ENCODE results near the gene TTC21B.
"Not testable (repeated sequence)": the region's sequence is repeated elsewhere in the genome, so short reads cannot be mapped to it uniquely, and the experiment has no call there.

Gene TTC21B

GRCh38 chr2:165953655-165954606 lies at the start of gene TTC21B:
Gene TTC21B (minus strand): TSS chr2:165953776. CDS start chr2:165953705, 71 bp downstream.
- DNase-seq (ENCODE audit: low spot score), result peak; percentile 83
- FAIRE-seq, result peak; percentile 83

- FAIRE-seq (no peak), DNase-seq (ENCODE audit: low spot score) (no peak)
Measured at GRCh38 chr2:166000401-166000800, 46.8 kb upstream of the TTC21B start.

- FAIRE-seq, result no peak
- no peak for DNase-seq (ENCODE audit: low spot score)
Measured at GRCh38 chr2:165990846-165991245, 37.3 kb upstream of the TTC21B start.

- no peak for DNase-seq (ENCODE audit: low spot score)
- no peak for FAIRE-seq
Measured at GRCh38 chr2:165989851-165990250, 36.3 kb upstream of the TTC21B start.

- FAIRE-seq (no peak), DNase-seq (ENCODE audit: low spot score) (no peak)
Measured at GRCh38 chr2:165985120-165985519, 31.5 kb upstream of the TTC21B start.

GRCh38 chr2:165972161-165972560 lies 18.6 kb upstream of the TTC21B start:
- not testable (repeated sequence) for DNase-seq (ENCODE audit: low spot score); FAIRE-seq

GRCh38 chr2:165970663-165971062 lies 17.1 kb upstream of the TTC21B start:
- FAIRE-seq (no peak), DNase-seq (ENCODE audit: low spot score) (no peak)

- DNase-seq (ENCODE audit: low spot score), result no peak
- no peak for FAIRE-seq
Measured at GRCh38 chr2:165969227-165969626, 15.7 kb upstream of the TTC21B start.

- DNase-seq (ENCODE audit: low spot score) (no peak), FAIRE-seq (no peak)
Measured at GRCh38 chr2:165967746-165968145, 14.2 kb upstream of the TTC21B start.

GRCh38 chr2:165961818-165962217 lies 8.2 kb upstream of the TTC21B start:
- no peak for DNase-seq (ENCODE audit: low spot score)
- FAIRE-seq, result no peak

GRCh38 chr2:165959371-165959770 lies 5.8 kb upstream of the TTC21B start:
- no peak for FAIRE-seq
- DNase-seq (ENCODE audit: low spot score), result no peak

- FAIRE-seq (peak; percentile 63), DNase-seq (ENCODE audit: low spot score) (no peak)
Measured at GRCh38 chr2:165958313-165958960, 4.9 kb upstream of the TTC21B start.

GRCh38 chr2:165957030-165957675 lies 3.6 kb upstream of the TTC21B start:
- no peak for DNase-seq (ENCODE audit: low spot score)
- FAIRE-seq, result no peak

GRCh38 chr2:165953306-165953654 lies 296 bp downstream of the TTC21B start:
- FAIRE-seq (no peak), DNase-seq (ENCODE audit: low spot score) (no peak)

- DNase-seq (ENCODE audit: low spot score) (no peak), FAIRE-seq (peak; percentile 7)
Measured at GRCh38 chr2:165952741-165953211, 800 bp downstream of the TTC21B start.

- no peak for FAIRE-seq
- DNase-seq (ENCODE audit: low spot score), result no peak
Measured at GRCh38 chr2:165952085-165952484, 1.5 kb downstream of the TTC21B start.

- FAIRE-seq, result no peak
- DNase-seq (ENCODE audit: low spot score), result no peak
Measured at GRCh38 chr2:165950438-165950837, 3.1 kb downstream of the TTC21B start.

- FAIRE-seq (no peak), DNase-seq (ENCODE audit: low spot score) (no peak)
Measured at GRCh38 chr2:165941827-165942226, 11.7 kb downstream of the TTC21B start.

GRCh38 chr2:165938237-165938636 lies 15.3 kb downstream of the TTC21B start:
- DNase-seq (ENCODE audit: low spot score), result no peak
- FAIRE-seq, result no peak

GRCh38 chr2:165933211-165933910 lies 20.2 kb downstream of the TTC21B start:
- FAIRE-seq (peak; percentile 72), DNase-seq (ENCODE audit: low spot score) (no peak)

GRCh38 chr2:165927774-165928173 lies 25.8 kb downstream of the TTC21B start:
- FAIRE-seq, result no peak

More at GRCh38 chr2:165927774-165928173, 25.8 kb downstream of the TTC21B start:
- no peak for DNase-seq (ENCODE audit: low spot score)
